ENCODE data around the gene C16orf86.

Gene C16orf86

GRCh38 chr16:67702130-67702529, 35.5 kb downstream of the C16orf86 start:
- Mint-ChIP-seq H3K27me3 (no peaks in the 10 kb centered on the region), H3K27ac (peak overlapping the region in 1 of 2 donors; percentile 8), H3K4me1 (ENCODE audit: low read depth in 2 of 2) (peaks cover 17 to 18% of the 10 kb centered on the region in 2 donors), H3K36me3 (ENCODE audit: insufficient read depth) (no peaks in the 10 kb centered on the region), H3K9me3 (no peaks in the 10 kb centered on the region), H3K4me3 (no peak overlapping the region)
- ATAC-seq (replicated peaks) (no peak), DNase-seq (no peak)

GRCh38 chr16:67703626-67704025, 37.0 kb downstream of the C16orf86 start:
- Mint-ChIP-seq H3K36me3 (ENCODE audit: insufficient read depth) (peaks cover under 1% of the 10 kb centered on the region), H3K4me1 (ENCODE audit: low read depth in 2 of 2) (peaks cover 14 to 22% of the 10 kb centered on the region in 2 donors), H3K27me3 (no peaks in the 10 kb centered on the region), H3K9me3 (no peaks in the 10 kb centered on the region), H3K4me3 (peak overlapping the region; percentile 58 to 59), H3K27ac (peak overlapping the region; percentile 91 to 95)
- DNase-seq, result no peak
- ATAC-seq (replicated peaks), result peak; percentile 54

- H3K27me3 Mint-ChIP-seq, result no peaks in the 10 kb centered on the region
- H3K4me3 Mint-ChIP-seq, result peak overlapping the region in 1 of 2 donors; percentile 58
- H3K9me3 Mint-ChIP-seq, result no peaks in the 10 kb centered on the region
- peak overlapping the region; percentile 91 to 95 for H3K27ac Mint-ChIP-seq
- peaks cover 4% of the 10 kb centered on the region for H3K36me3 Mint-ChIP-seq (ENCODE audit: insufficient read depth)
- H3K4me1 Mint-ChIP-seq (ENCODE audit: low read depth in 2 of 2), result peaks cover 14 to 22% of the 10 kb centered on the region in 2 donors
- no peak for ATAC-seq (replicated peaks)
- no peak for DNase-seq
These were observed 37.5 kb downstream of the C16orf86 start for GRCh38 chr16:67704110-67704509.

GRCh38 chr16:67707210-67707609, 40.6 kb downstream of the C16orf86 start:
- H3K4me3 Mint-ChIP-seq, result no peak overlapping the region
- DNase-seq, result no peak
- H3K9me3 Mint-ChIP-seq, result no peaks in the 10 kb centered on the region
- H3K27ac Mint-ChIP-seq, result no peak overlapping the region
- H3K36me3 Mint-ChIP-seq (ENCODE audit: insufficient read depth), result peaks cover 8% of the 10 kb centered on the region
- peaks cover 19 to 35% of the 10 kb centered on the region in 2 donors for H3K4me1 Mint-ChIP-seq (ENCODE audit: low read depth in 2 of 2)
- H3K27me3 Mint-ChIP-seq, result no peaks in the 10 kb centered on the region
- ATAC-seq (replicated peaks), result no peak

GRCh38 chr16:67707790-67708189, 41.2 kb downstream of the C16orf86 start:
- H3K9me3 Mint-ChIP-seq, result no peaks in the 10 kb centered on the region
- H3K4me3 Mint-ChIP-seq, result no peak overlapping the region
- H3K27me3 Mint-ChIP-seq, result no peaks in the 10 kb centered on the region
- H3K36me3 Mint-ChIP-seq (ENCODE audit: insufficient read depth), result peaks cover 8% of the 10 kb centered on the region
- no peak for DNase-seq
- H3K27ac Mint-ChIP-seq, result no peak overlapping the region
- peaks cover 19 to 34% of the 10 kb centered on the region in 2 donors for H3K4me1 Mint-ChIP-seq (ENCODE audit: low read depth in 2 of 2)
- ATAC-seq (replicated peaks), result no peak

- ATAC-seq (replicated peaks), result no peak
These were observed 41.8 kb downstream of the C16orf86 start for GRCh38 chr16:67708368-67708771.

GRCh38 chr16:67709050-67709449, 42.4 kb downstream of the C16orf86 start:
- H3K4me1 Mint-ChIP-seq (ENCODE audit: low read depth in 2 of 2), result peaks cover 8 to 22% of the 10 kb centered on the region in 2 donors
- ATAC-seq (replicated peaks) (no peak), DNase-seq (no peak)
- peaks cover 8% of the 10 kb centered on the region for H3K36me3 Mint-ChIP-seq (ENCODE audit: insufficient read depth)
- no peaks in the 10 kb centered on the region for H3K9me3 Mint-ChIP-seq
- no peak overlapping the region for H3K4me3 Mint-ChIP-seq
- H3K27ac Mint-ChIP-seq, result peak overlapping the region in 1 of 2 donors; percentile 70
- no peaks in the 10 kb centered on the region for H3K27me3 Mint-ChIP-seq

More at GRCh38 chr16:67708368-67708771, 41.8 kb downstream of the C16orf86 start:
- H3K4me1 Mint-ChIP-seq (ENCODE audit: low read depth in 2 of 2), result peaks cover 13 to 28% of the 10 kb centered on the region in 2 donors
- H3K4me3 Mint-ChIP-seq, result no peak overlapping the region
- no peaks in the 10 kb centered on the region for H3K9me3 Mint-ChIP-seq
- H3K27ac Mint-ChIP-seq, result peak overlapping the region in 1 of 2 donors; percentile 70
- DNase-seq, result no peak
- H3K27me3 Mint-ChIP-seq, result no peaks in the 10 kb centered on the region
- peaks cover 8% of the 10 kb centered on the region for H3K36me3 Mint-ChIP-seq (ENCODE audit: insufficient read depth)

GRCh38 chr16:67710607-67711006, 44.0 kb downstream of the C16orf86 start:
- H3K27me3 Mint-ChIP-seq, result no peaks in the 10 kb centered on the region
- DNase-seq, result no peak
- H3K9me3 Mint-ChIP-seq, result no peaks in the 10 kb centered on the region
- peaks cover 8% of the 10 kb centered on the region for H3K36me3 Mint-ChIP-seq (ENCODE audit: insufficient read depth)
- no peak overlapping the region for H3K4me3 Mint-ChIP-seq
- no peak overlapping the region for H3K27ac Mint-ChIP-seq
- no peak for ATAC-seq (replicated peaks)
- H3K4me1 Mint-ChIP-seq (ENCODE audit: low read depth in 2 of 2), result peaks cover 5 to 17% of the 10 kb centered on the region in 2 donors

GRCh38 chr16:67713647-67714273, 47.1 kb downstream of the C16orf86 start:
- H3K4me3 Mint-ChIP-seq, result no peak overlapping the region
- H3K4me1 Mint-ChIP-seq (ENCODE audit: low read depth in 2 of 2), result peaks cover 12 to 26% of the 10 kb centered on the region in 2 donors
- no peak for ATAC-seq (replicated peaks)
- H3K27me3 Mint-ChIP-seq, result no peaks in the 10 kb centered on the region
- H3K36me3 Mint-ChIP-seq (ENCODE audit: insufficient read depth), result peaks cover 6% of the 10 kb centered on the region
- no peak overlapping the region for H3K27ac Mint-ChIP-seq
- no peaks in the 10 kb centered on the region for H3K9me3 Mint-ChIP-seq
- DNase-seq, result no peak

- Mint-ChIP-seq H3K9me3 (no peaks in the 10 kb centered on the region), H3K27me3 (no peaks in the 10 kb centered on the region), H3K4me3 (no peak overlapping the region)
These were observed 47.9 kb downstream of the C16orf86 start for GRCh38 chr16:67714522-67714921.

GRCh38 chr16:67716097-67716496, 49.5 kb downstream of the C16orf86 start:
- ATAC-seq (replicated peaks) (no peak), DNase-seq (no peak)
- Mint-ChIP-seq H3K4me3 (no peak overlapping the region), H3K4me1 (ENCODE audit: low read depth in 2 of 2) (peaks cover 23 to 34% of the 10 kb centered on the region in 2 donors), H3K27ac (no peak overlapping the region), H3K27me3 (no peaks in the 10 kb centered on the region), H3K36me3 (ENCODE audit: insufficient read depth) (peaks cover 14% of the 10 kb centered on the region), H3K9me3 (no peaks in the 10 kb centered on the region)

More at GRCh38 chr16:67714522-67714921, 47.9 kb downstream of the C16orf86 start:
- Mint-ChIP-seq H3K27ac (no peak overlapping the region), H3K4me1 (ENCODE audit: low read depth in 2 of 2) (peaks cover 18 to 32% of the 10 kb centered on the region in 2 donors), H3K36me3 (ENCODE audit: insufficient read depth) (peaks cover 9% of the 10 kb centered on the region)
- no peak for DNase-seq
- no peak for ATAC-seq (replicated peaks)
